ENCODE data around the gene DPAGT1. TPM values are rescaled to one million over a fixed set of nuclear protein-coding genes. Genes with fewer than 3 reads are reported as not detected.

Gene DPAGT1
- total RNA-seq, 1 experiment from 2014 or later = 102 TPM

DNA sequence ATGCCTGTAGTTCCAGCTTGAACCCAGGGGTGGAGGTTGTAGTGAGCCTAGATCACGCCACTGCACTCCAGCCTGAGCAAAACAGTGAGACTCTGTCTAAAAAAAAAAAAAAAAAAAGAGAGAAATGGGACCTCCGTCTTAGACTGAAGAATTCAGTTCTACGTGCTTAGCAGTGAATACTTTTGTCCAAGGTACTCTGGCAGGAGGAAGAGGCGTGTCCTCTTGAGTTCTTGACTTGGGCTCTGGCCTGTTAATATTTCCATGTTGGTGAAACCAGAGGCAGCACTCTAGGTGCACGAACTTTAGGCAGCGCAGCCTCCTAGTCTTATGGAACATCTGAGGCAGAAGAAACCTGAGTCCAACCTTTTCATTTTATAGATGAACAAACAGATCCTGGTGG, 14.5 kb downstream of the DPAGT1 start:
- DNase-seq (ENCODE audit: low spot score) = no peak
- TF ChIP-seq, protein P1, sequence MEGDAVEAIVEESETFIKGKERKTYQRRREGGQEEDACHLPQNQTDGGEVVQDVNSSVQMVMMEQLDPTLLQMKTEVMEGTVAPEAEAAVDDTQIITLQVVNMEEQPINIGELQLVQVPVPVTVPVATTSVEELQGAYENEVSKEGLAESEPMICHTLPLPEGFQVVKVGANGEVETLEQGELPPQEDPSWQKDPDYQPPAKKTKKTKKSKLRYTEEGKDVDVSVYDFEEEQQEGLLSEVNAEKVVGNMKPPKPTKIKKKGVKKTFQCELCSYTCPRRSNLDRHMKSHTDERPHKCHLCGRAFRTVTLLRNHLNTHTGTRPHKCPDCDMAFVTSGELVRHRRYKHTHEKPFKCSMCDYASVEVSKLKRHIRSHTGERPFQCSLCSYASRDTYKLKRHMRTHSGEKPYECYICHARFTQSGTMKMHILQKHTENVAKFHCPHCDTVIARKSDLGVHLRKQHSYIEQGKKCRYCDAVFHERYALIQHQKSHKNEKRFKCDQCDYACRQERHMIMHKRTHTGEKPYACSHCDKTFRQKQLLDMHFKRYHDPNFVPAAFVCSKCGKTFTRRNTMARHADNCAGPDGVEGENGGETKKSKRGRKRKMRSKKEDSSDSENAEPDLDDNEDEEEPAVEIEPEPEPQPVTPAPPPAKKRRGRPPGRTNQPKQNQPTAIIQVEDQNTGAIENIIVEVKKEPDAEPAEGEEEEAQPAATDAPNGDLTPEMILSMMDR (conservative IDR thresholded peaks at IDR 0.05; ENCODE audit: low read depth, low read length) = no peak
- TF ChIP-seq EZH2 (IDR thresholded peaks at IDR 0.05; ENCODE audit: borderline replicate concordance, low read depth, low read length, poor library complexity, severe bottlenecking) = no peak
- peaks cover 16% of the 10 kb centered on the region for H3K36me3 ChIP-seq (ENCODE audit: insufficient read depth, low read length, poor library complexity, severe bottlenecking)
- BruUV-seq (replicated peaks) = no TSS peak
- H3K4me1 ChIP-seq (ENCODE audit: insufficient read depth, low read length, poor library complexity, severe bottlenecking) = peaks cover 21% of the 10 kb centered on the region
- ChIA-PET POLR2A (ENCODE audit: low non-redundant PET) (no interaction called here), CTCF (no interaction called here)
- no peaks in the 10 kb centered on the region for H3K27me3 ChIP-seq (replicated peaks; ENCODE audit: insufficient read depth, low read depth, low read length, poor library complexity)
- intact Hi-C loops (cut with micrococcal nuclease; ENCODE audit: unreplicated experiment) = loop anchor here (2.0 kb wide), 1 partner anchor 20 kb away; the partner anchor contains the start of gene VPS11
- no peaks in the 10 kb centered on the region for H3K9me3 ChIP-seq (ENCODE audit: low read depth, low read length, poor library complexity, severe bottlenecking)
- no peak overlapping the region for H3K4me3 ChIP-seq (ENCODE audit: low read depth, low read length, poor library complexity, severe bottlenecking)
- peak overlapping the region; percentile 17 for H3K27ac ChIP-seq (ENCODE audit: low read depth, low read length, poor library complexity, severe bottlenecking)

DNA sequence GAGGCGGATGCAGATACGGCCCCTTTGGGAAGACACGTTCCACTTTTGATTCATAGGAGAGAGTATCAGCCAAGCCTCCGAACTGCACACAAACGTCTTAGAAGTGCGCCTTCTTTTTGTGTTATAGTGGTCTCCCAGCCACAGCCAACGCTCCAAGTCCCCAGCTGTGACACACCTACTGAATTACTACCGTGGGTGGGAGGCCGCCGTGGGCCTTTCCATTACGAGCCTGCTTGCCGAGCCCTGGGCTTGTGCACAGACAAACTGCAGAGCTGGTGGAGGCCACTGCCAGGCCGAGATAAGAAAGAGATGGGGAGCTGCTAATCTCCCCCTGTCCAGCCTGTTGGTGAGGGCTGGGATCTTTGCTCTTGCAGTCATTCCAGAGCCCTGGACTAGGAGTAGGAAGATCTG, 16.2 kb downstream of the DPAGT1 start:
- BruUV-seq (replicated peaks) = TSS peak; percentile 91
- CTCF ChIA-PET = interaction anchor here (0.6 kb wide), 6 partner anchors 18 to 1222 kb away, joined by 3 to 12 read pairs (median 8); partner anchors contain the start of genes BCL9L and VPS11
- POLR2A ChIA-PET (ENCODE audit: low non-redundant PET) = interaction anchor here (0.6 to 1.0 kb wide), 5 partner anchors 10 to 341 kb away, joined by 3 to 24 read pairs (median 15); partner anchors contain the start of gene VPS11
- peaks cover 11% of the 10 kb centered on the region for H3K4me1 ChIP-seq (ENCODE audit: insufficient read depth, low read length, poor library complexity, severe bottlenecking)
- H3K36me3 ChIP-seq (ENCODE audit: insufficient read depth, low read length, poor library complexity, severe bottlenecking) = peaks cover 8% of the 10 kb centered on the region
- H3K9me3 ChIP-seq (ENCODE audit: low read depth, low read length, poor library complexity, severe bottlenecking) = no peaks in the 10 kb centered on the region
- TF ChIP-seq EZH2 (IDR thresholded peaks at IDR 0.05; ENCODE audit: borderline replicate concordance, low read depth, low read length, poor library complexity, severe bottlenecking) = no peak
- TF ChIP-seq, protein P1 (conservative IDR thresholded peaks at IDR 0.05; ENCODE audit: low read depth, low read length) = no peak
- intact Hi-C loops (cut with micrococcal nuclease; ENCODE audit: unreplicated experiment) = no loop called here
- peak overlapping the region; percentile 80 for H3K4me3 ChIP-seq (ENCODE audit: low read depth, low read length, poor library complexity, severe bottlenecking)
- DNase-seq (ENCODE audit: low spot score) = no peak
- H3K27me3 ChIP-seq (replicated peaks; ENCODE audit: insufficient read depth, low read depth, low read length, poor library complexity) = no peaks in the 10 kb centered on the region
- H3K27ac ChIP-seq (ENCODE audit: low read depth, low read length, poor library complexity, severe bottlenecking) = peak overlapping the region; percentile 97

DNA sequence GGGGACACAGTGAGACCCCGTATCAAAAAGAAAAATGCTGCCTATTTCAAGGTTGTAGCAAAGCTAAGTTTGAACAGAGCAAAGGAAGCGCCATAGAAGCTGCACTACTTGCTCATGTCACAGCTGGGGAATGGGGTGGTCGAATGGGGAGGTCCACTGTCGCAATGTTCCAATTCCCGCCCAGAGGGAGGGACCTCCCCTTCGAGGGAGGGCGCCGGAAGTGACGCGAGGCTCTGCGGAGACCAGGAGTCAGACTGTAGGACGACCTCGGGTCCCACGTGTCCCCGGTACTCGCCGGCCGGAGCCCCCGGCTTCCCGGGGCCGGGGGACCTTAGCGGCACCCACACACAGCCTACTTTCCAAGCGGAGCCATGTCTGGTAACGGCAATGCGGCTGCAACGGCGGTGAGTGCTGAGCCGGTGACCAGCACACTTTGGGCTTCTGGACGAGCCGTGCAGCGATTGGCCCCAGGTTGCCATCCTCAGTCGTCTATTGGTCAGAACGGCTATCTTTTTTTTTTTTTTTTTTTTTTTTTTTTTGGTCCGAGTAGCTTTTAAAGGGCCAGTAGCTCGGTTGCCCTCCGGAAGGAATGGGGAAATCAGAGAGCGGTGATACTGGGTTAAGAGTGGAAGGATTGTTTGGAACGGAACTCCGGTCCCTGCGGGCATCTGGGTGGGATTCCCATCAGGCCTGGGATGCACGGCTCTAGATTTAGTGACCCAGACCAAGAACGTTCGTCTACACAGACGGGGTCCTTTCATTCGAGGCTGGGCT, 16.8 kb downstream of the DPAGT1 start, which contains the start of gene HMBS:
Gene HMBS (plus strand): TSS at position 219 of the 774 bp plus-strand sequence. CDS start 153 bp downstream, at position 372.
- Histone ChIP-seq H3K27ac (ENCODE audit: low read depth, low read length, poor library complexity, severe bottlenecking) (peak within 1 kb of the TSS; percentile 97), H3K4me3 (ENCODE audit: low read depth, low read length, poor library complexity, severe bottlenecking) (peak within 1 kb of the TSS; percentile 80), H3K27me3 (replicated peaks; ENCODE audit: insufficient read depth, low read depth, low read length, poor library complexity) (no peaks in the 10 kb centered on the region), H3K9me3 (ENCODE audit: low read depth, low read length, poor library complexity, severe bottlenecking) (no peaks in the 10 kb centered on the region), H3K4me1 (ENCODE audit: insufficient read depth, low read length, poor library complexity, severe bottlenecking) (peaks cover 11% of the 10 kb centered on the region), H3K36me3 (ENCODE audit: insufficient read depth, low read length, poor library complexity, severe bottlenecking) (peaks cover 10% of the 10 kb centered on the region)
- CTCF ChIA-PET = interaction anchor here (0.6 to 1.2 kb wide), 7 partner anchors 10 to 1222 kb away, joined by 3 to 12 read pairs (median 7); partner anchors contain the start of genes BCL9L and DPAGT1
- intact Hi-C loops (cut with micrococcal nuclease; ENCODE audit: unreplicated experiment) = no loop called here
- no TSS peak for BruUV-seq (replicated peaks)
- TF ChIP-seq, protein P1 (conservative IDR thresholded peaks at IDR 0.05; ENCODE audit: low read depth, low read length) = no peak
- TF ChIP-seq EZH2 (IDR thresholded peaks at IDR 0.05; ENCODE audit: borderline replicate concordance, low read depth, low read length, poor library complexity, severe bottlenecking) = no peak
- POLR2A ChIA-PET (ENCODE audit: low non-redundant PET) = interaction anchor here (0.6 to 1.0 kb wide), 5 partner anchors 10 to 340 kb away, joined by 3 to 24 read pairs (median 15); partner anchors contain the start of gene VPS11
- peak; percentile 99 for DNase-seq (ENCODE audit: low spot score)
